Stimulated activated effector memory CD8-positive, alpha-beta T cell treated with anti-CD3 and anti-CD28 coated beads, Interleukin-12 subunit alpha, Interleukin-12 subunit beta, amount 100 ng/mL, for 72 hours (primary cell): Measurements from ENCODE around the gene PRSS27.

Experiments
- ATAC-seq: fragments of 150-1000 bp; cut with Tn5 transposase; 2 replicates; pipeline ENCODE4 v1.10.0; 2021
- DNase-seq, 2 donors: peaks; one replicate each; pipeline ENCODE4 v3.0.0; 2021 to 2022; ENCODE audit warnings: low spot score in 2 of 2
- H3K27ac Mint-ChIP-seq: one replicate; pipeline ENCODE4 v1.8.0; 2022; ENCODE audit warnings: mild to moderate bottlenecking, mixed read lengths
- H3K36me3 Mint-ChIP-seq: one replicate; pipeline ENCODE4 v1.8.0; 2022; ENCODE audit warnings: mild to moderate bottlenecking, mixed read lengths
- H3K4me1 Mint-ChIP-seq: one replicate; pipeline ENCODE4 v1.8.0; 2022; ENCODE audit warnings: mixed read lengths
- H3K4me3 Mint-ChIP-seq: one replicate; pipeline ENCODE4 v1.8.0; 2022; ENCODE audit warnings: mild to moderate bottlenecking, mixed read lengths
- H3K9me3 Mint-ChIP-seq: one replicate; pipeline ENCODE4 v1.8.0; 2022; ENCODE audit warnings: mixed read lengths

Gene PRSS27

GRCh38 chr16:2710021-2710710 lies 9.9 kb downstream of the PRSS27 start:
- Mint-ChIP-seq H3K9me3 (no peaks in the 10 kb centered on the region), H3K4me3 (no peak overlapping the region), H3K27ac (no peak overlapping the region), H3K36me3 (peaks cover 37% of the 10 kb centered on the region), H3K4me1 (peaks cover 6% of the 10 kb centered on the region)
- no peak for ATAC-seq
- no peak for DNase-seq

GRCh38 chr16:2709588-2709984 lies 10.4 kb downstream of the PRSS27 start:
- Mint-ChIP-seq H3K27ac (no peak overlapping the region), H3K4me1 (peaks cover under 1% of the 10 kb centered on the region), H3K4me3 (no peak overlapping the region), H3K9me3 (no peaks in the 10 kb centered on the region), H3K36me3 (peaks cover 35% of the 10 kb centered on the region)
- DNase-seq (no peak), ATAC-seq (no peak)

- H3K27ac Mint-ChIP-seq = no peak overlapping the region
- H3K36me3 Mint-ChIP-seq = peaks cover 32% of the 10 kb centered on the region
These were observed 11.0 kb downstream of the PRSS27 start for GRCh38 chr16:2708955-2709587.

GRCh38 chr16:2708290-2708639 lies 11.8 kb downstream of the PRSS27 start:
- no peak overlapping the region for H3K27ac Mint-ChIP-seq
- no peaks in the 10 kb centered on the region for H3K4me1 Mint-ChIP-seq
- DNase-seq (no peak), ATAC-seq (no peak)
- peaks cover 38% of the 10 kb centered on the region for H3K36me3 Mint-ChIP-seq
- no peak overlapping the region for H3K4me3 Mint-ChIP-seq
- H3K9me3 Mint-ChIP-seq = no peaks in the 10 kb centered on the region

More at GRCh38 chr16:2708955-2709587, 11.0 kb downstream of the PRSS27 start:
- Mint-ChIP-seq H3K4me1 (no peaks in the 10 kb centered on the region), H3K4me3 (no peak overlapping the region), H3K9me3 (no peaks in the 10 kb centered on the region)
- DNase-seq (no peak), ATAC-seq (no peak)

- Mint-ChIP-seq H3K27ac (no peak overlapping the region), H3K4me1 (no peaks in the 10 kb centered on the region), H3K4me3 (no peak overlapping the region), H3K36me3 (peaks cover 43% of the 10 kb centered on the region), H3K9me3 (no peaks in the 10 kb centered on the region)
- DNase-seq (no peak), ATAC-seq (no peak)
These were observed 12.4 kb downstream of the PRSS27 start for GRCh38 chr16:2707368-2708289.

- no peak overlapping the region for H3K27ac Mint-ChIP-seq
- peaks cover 51% of the 10 kb centered on the region for H3K36me3 Mint-ChIP-seq
- DNase-seq (no peak), ATAC-seq (no peak)
- H3K4me1 Mint-ChIP-seq = no peaks in the 10 kb centered on the region
- H3K4me3 Mint-ChIP-seq = no peak overlapping the region
- H3K9me3 Mint-ChIP-seq = no peaks in the 10 kb centered on the region
These were observed 13.3 kb downstream of the PRSS27 start for GRCh38 chr16:2706611-2707311.

- ATAC-seq = no peak
- no peaks in the 10 kb centered on the region for H3K4me1 Mint-ChIP-seq
- no peak overlapping the region for H3K27ac Mint-ChIP-seq
- no peak overlapping the region for H3K4me3 Mint-ChIP-seq
- H3K9me3 Mint-ChIP-seq = no peaks in the 10 kb centered on the region
- H3K36me3 Mint-ChIP-seq = peaks cover 51% of the 10 kb centered on the region
- DNase-seq = no peak
These were observed 13.9 kb downstream of the PRSS27 start for GRCh38 chr16:2706085-2706484.

GRCh38 chr16:2705351-2705750 lies 14.7 kb downstream of the PRSS27 start:
- ATAC-seq = no peak
- no peak overlapping the region for H3K27ac Mint-ChIP-seq
- DNase-seq = no peak
- peaks cover 56% of the 10 kb centered on the region for H3K36me3 Mint-ChIP-seq
- H3K4me3 Mint-ChIP-seq = no peak overlapping the region
- no peaks in the 10 kb centered on the region for H3K4me1 Mint-ChIP-seq
- no peaks in the 10 kb centered on the region for H3K9me3 Mint-ChIP-seq

GRCh38 chr16:2704983-2705275 lies 15.1 kb downstream of the PRSS27 start:
- peaks cover 57% of the 10 kb centered on the region for H3K36me3 Mint-ChIP-seq
- no peaks in the 10 kb centered on the region for H3K4me1 Mint-ChIP-seq
- H3K9me3 Mint-ChIP-seq = no peaks in the 10 kb centered on the region

GRCh38 chr16:2704166-2704982 lies 15.7 kb downstream of the PRSS27 start:
- H3K9me3 Mint-ChIP-seq = no peaks in the 10 kb centered on the region
- no peak overlapping the region for H3K27ac Mint-ChIP-seq
- H3K36me3 Mint-ChIP-seq = peaks cover 63% of the 10 kb centered on the region

More at GRCh38 chr16:2704983-2705275, 15.1 kb downstream of the PRSS27 start:
- no peak overlapping the region for H3K27ac Mint-ChIP-seq
- ATAC-seq (no peak), DNase-seq (no peak)
- H3K4me3 Mint-ChIP-seq = no peak overlapping the region

GRCh38 chr16:2702871-2703745 lies 16.9 kb downstream of the PRSS27 start:
- no peak for DNase-seq
- H3K27ac Mint-ChIP-seq = no peak overlapping the region
- H3K4me3 Mint-ChIP-seq = no peak overlapping the region
- peaks cover 62% of the 10 kb centered on the region for H3K36me3 Mint-ChIP-seq
- H3K9me3 Mint-ChIP-seq = no peaks in the 10 kb centered on the region
- no peak for ATAC-seq
- no peaks in the 10 kb centered on the region for H3K4me1 Mint-ChIP-seq

More at GRCh38 chr16:2704166-2704982, 15.7 kb downstream of the PRSS27 start:
- Mint-ChIP-seq H3K4me3 (no peak overlapping the region), H3K4me1 (no peaks in the 10 kb centered on the region)
- ATAC-seq (no peak), DNase-seq (no peak)

- H3K9me3 Mint-ChIP-seq = no peaks in the 10 kb centered on the region
- no peaks in the 10 kb centered on the region for H3K4me1 Mint-ChIP-seq
- DNase-seq (no peak), ATAC-seq (no peak)
- peaks cover 62% of the 10 kb centered on the region for H3K36me3 Mint-ChIP-seq
- H3K4me3 Mint-ChIP-seq = no peak overlapping the region
- H3K27ac Mint-ChIP-seq = no peak overlapping the region
These were observed 17.6 kb downstream of the PRSS27 start for GRCh38 chr16:2702438-2702825.

GRCh38 chr16:2701713-2702437 lies 18.1 kb downstream of the PRSS27 start:
- no peak for ATAC-seq
- H3K4me3 Mint-ChIP-seq = no peak overlapping the region
- DNase-seq = no peak
- H3K36me3 Mint-ChIP-seq = peaks cover 62% of the 10 kb centered on the region
- no peaks in the 10 kb centered on the region for H3K9me3 Mint-ChIP-seq
- peaks cover 3% of the 10 kb centered on the region for H3K4me1 Mint-ChIP-seq
- H3K27ac Mint-ChIP-seq = no peak overlapping the region
